Omental fat pad (tissue), 4 donors: ENCODE results near the gene GSTM1. TPM values are rescaled to one million over a fixed set of nuclear protein-coding genes. Genes with fewer than 3 reads are reported as not detected.

Experiments used
- ATAC-seq: fragments of 150-250 bp; one replicate; pipeline ENCODE4 v1.9.1; 2016; ENCODE audit warnings: mild to moderate bottlenecking, moderate library complexity; ENCODE audit not compliant: low FRiP score
- DNase-seq: peaks from one replicate; pipeline ENCODE4 v3.0.0-alpha.2; 2019; ENCODE audit warnings: low spot score
- CTCF ChIP-seq, 3 donors: fragments of 450-650 bp; IDR thresholded peaks; one replicate each; pipeline ENCODE4 v1.5.1; 2016 to 2017; ENCODE audit warnings: antibody characterized with exemption in 3 of 3, mild to moderate bottlenecking in 3 of 3, moderate library complexity in 2 of 3
- total RNA-seq, 4 donors: library from RNA; depleted of rRNA; stranded (reverse); fragments of >200 nt; gene quantifications; one replicate each; pipeline ENCODE4 v1.1.0, GENCODE V29; 2016

The GSTM1 gene
- total RNA-seq, 4 donors from 2014 or later, result 19.3 TPM; not detected in 3

GRCh38 chr1:109642626-109643025 lies 45.0 kb upstream of the GSTM1 start:
- ATAC-seq (no peak), DNase-seq (no peak)
- no peak for TF ChIP-seq CTCF (IDR thresholded peaks at IDR 0.05)

GRCh38 chr1:109643385-109644230 lies 44.0 kb upstream of the GSTM1 start:
- TF ChIP-seq CTCF (IDR thresholded peaks at IDR 0.05), result peak in 2 of 3 donors; percentile 36 to 55
- peak; percentile 92 for ATAC-seq
- peak; percentile 70 for DNase-seq

- TF ChIP-seq CTCF (IDR thresholded peaks at IDR 0.05), result no peak
- ATAC-seq (no peak), DNase-seq (no peak)
Measured at GRCh38 chr1:109644670-109645069, 42.9 kb upstream of the GSTM1 start.

- no peak for TF ChIP-seq CTCF (IDR thresholded peaks at IDR 0.05)
- no peak for ATAC-seq
- DNase-seq, result no peak
Measured at GRCh38 chr1:109649491-109649914, 38.1 kb upstream of the GSTM1 start.

GRCh38 chr1:109650609-109651008 lies 37.0 kb upstream of the GSTM1 start:
- no peak for DNase-seq
- ATAC-seq, result no peak
- TF ChIP-seq CTCF (IDR thresholded peaks at IDR 0.05), result no peak

- DNase-seq (no peak), ATAC-seq (no peak)
- TF ChIP-seq CTCF (IDR thresholded peaks at IDR 0.05), result no peak
Measured at GRCh38 chr1:109652402-109652801, 35.2 kb upstream of the GSTM1 start.

GRCh38 chr1:109653306-109653705 lies 34.3 kb upstream of the GSTM1 start:
- TF ChIP-seq CTCF (IDR thresholded peaks at IDR 0.05), result no peak
- no peak for DNase-seq
- no peak for ATAC-seq
